SK-N-SH treated with all-trans-retinoic acid at 6 μM for 48 hours (cell line): ENCODE results near the gene ADRA2C.

Source experiments
- ATAC-seq: fragments of 200-7000 bp; cut with Tn5 transposase; 3 replicates; pipeline ENCODE4 v1.9.1; 2020; ENCODE audit warnings: mild to moderate bottlenecking, moderate library complexity
- ARNTL ChIP-seq: fragments of 450-650 bp; formaldehyde crosslinking; IDR thresholded peaks from 2 replicates; pipeline ENCODE4 v1.5.0; 2020; ENCODE audit warnings: low read depth, mild to moderate bottlenecking, moderate library complexity, borderline replicate concordance
- BACH2 ChIP-seq: fragments of 250-450 bp; sonication (Bioruptor Pico); IDR thresholded peaks from 2 replicates; pipeline ENCODE4 v1.9.0; 2021; ENCODE audit warnings: mild to moderate bottlenecking, borderline replicate concordance
- CSDC2 ChIP-seq: fragments of 250-450 bp; sonication (Bioruptor Pico); IDR thresholded peaks from 2 replicates; pipeline ENCODE4 v1.5.0; 2020; ENCODE audit warnings: mild to moderate bottlenecking, moderate library complexity
- ESRRG ChIP-seq: fragments of 250-450 bp; sonication (Bioruptor Pico); IDR thresholded peaks from 2 replicates; pipeline ENCODE4 v1.6.1; 2021; ENCODE audit warnings: mild to moderate bottlenecking
- GLIS3 ChIP-seq: fragments of 250-450 bp; sonication (Bioruptor Pico); IDR thresholded peaks from 2 replicates; pipeline ENCODE4 v1.5.0; 2020; ENCODE audit warnings: mild to moderate bottlenecking, moderate library complexity
- ISL1 ChIP-seq: fragments of 250-450 bp; sonication (Bioruptor Pico); IDR thresholded peaks from 2 replicates; pipeline ENCODE4 v2.1.2; 2022; ENCODE audit warnings: mild to moderate bottlenecking, moderate library complexity
- OSR1 ChIP-seq: fragments of 250-450 bp; sonication (Bioruptor Pico); IDR thresholded peaks from 2 replicates; pipeline ENCODE4 v1.8.0; 2022; ENCODE audit warnings: moderate library complexity, mild to moderate bottlenecking, inconsistent platforms
- POU6F1 ChIP-seq: fragments of 250-450 bp; sonication (Bioruptor Pico); IDR thresholded peaks from 2 replicates; pipeline ENCODE4 v1.8.0; 2021; ENCODE audit warnings: low read depth, mild to moderate bottlenecking, moderate library complexity, borderline replicate concordance
- PPARA ChIP-seq: fragments of 250-450 bp; sonication (Bioruptor Pico); IDR thresholded peaks from 2 replicates; pipeline ENCODE4 v1.5.0; 2020; ENCODE audit warnings: mild to moderate bottlenecking, borderline replicate concordance
- RARB ChIP-seq: fragments of 250-450 bp; sonication (Bioruptor Pico); IDR thresholded peaks from 2 replicates; pipeline ENCODE4 v1.8.0; 2021; ENCODE audit warnings: mild to moderate bottlenecking, moderate library complexity
- SNAI2 ChIP-seq: fragments of 250-450 bp; sonication (Bioruptor Pico); IDR thresholded peaks from 2 replicates; pipeline ENCODE4 v1.5.0; 2020; ENCODE audit warnings: mild to moderate bottlenecking, moderate library complexity
- TCF4 ChIP-seq: fragments of 250-450 bp; sonication (Bioruptor Pico); IDR thresholded peaks from 2 replicates; pipeline ENCODE4 v1.8.0; 2021; ENCODE audit warnings: mild to moderate bottlenecking, moderate library complexity, borderline replicate concordance
- TOX ChIP-seq: fragments of 250-450 bp; sonication (Bioruptor Pico); IDR thresholded peaks from 2 replicates; pipeline ENCODE4 v1.8.0; 2021; ENCODE audit warnings: mild to moderate bottlenecking, moderate library complexity, borderline replicate concordance
- TSHZ2 ChIP-seq: fragments of 250-450 bp; sonication (Bioruptor Pico); IDR thresholded peaks from 2 replicates; pipeline ENCODE4 v1.5.0; 2020; ENCODE audit warnings: mild to moderate bottlenecking, moderate library complexity
- ZC3H10 ChIP-seq: fragments of 250-450 bp; sonication (Bioruptor Pico); IDR thresholded peaks from 2 replicates; pipeline ENCODE4 v1.5.1; 2021; ENCODE audit warnings: mild to moderate bottlenecking, moderate library complexity
- ZFP30 ChIP-seq: fragments of 450-650 bp; formaldehyde crosslinking; IDR thresholded peaks from 2 replicates; pipeline ENCODE4 v1.5.0; 2022; ENCODE audit warnings: mild to moderate bottlenecking, moderate library complexity
- ZNF565 ChIP-seq: fragments of 450-650 bp; formaldehyde crosslinking; conservative IDR thresholded peaks from 2 replicates; pipeline ENCODE4 v1.5.0; 2020; ENCODE audit warnings: low read depth, mild to moderate bottlenecking, moderate library complexity
- ZNF70 ChIP-seq: fragments of 450-650 bp; formaldehyde crosslinking; IDR thresholded peaks from 2 replicates; pipeline ENCODE4 v1.5.0; 2020; ENCODE audit warnings: mild to moderate bottlenecking, moderate library complexity
- ZNF8 ChIP-seq: fragments of 450-650 bp; formaldehyde crosslinking; IDR thresholded peaks from 2 replicates; pipeline ENCODE4 v1.5.0; 2020; ENCODE audit warnings: mild to moderate bottlenecking, moderate library complexity
- TF ChIP-seq, protein P1 (sequence below): fragments of 250-450 bp; sonication (Bioruptor Pico); IDR thresholded peaks from 2 replicates; pipeline ENCODE4 v1.5.1; 2020; ENCODE audit warnings: low read depth, mild to moderate bottlenecking, moderate library complexity

Gene ADRA2C

GRCh38 chr4:3816256-3816825 is 50.2 kb downstream of the ADRA2C start:
- ATAC-seq = no peak

GRCh38 chr4:3816983-3817960 is 51.1 kb downstream of the ADRA2C start:
- no peak for ATAC-seq
- TF ChIP-seq RARB (CRISPR knock-in tag) (no peak), CSDC2 (CRISPR knock-in tag) (no peak), ARNTL (CRISPR knock-in tag) (no peak), OSR1 (CRISPR knock-in tag) (no peak), POU6F1 (CRISPR knock-in tag) (no peak), ZFP30 (CRISPR knock-in tag) (no peak), ZNF565 (CRISPR knock-in tag) (no peak), TCF4 (CRISPR knock-in tag) (no peak), BACH2 (CRISPR knock-in tag) (no peak), TOX (no peak), TSHZ2 (CRISPR knock-in tag) (no peak), PPARA (CRISPR knock-in tag) (no peak), ZNF70 (CRISPR knock-in tag) (no peak)
- TF ChIP-seq, protein P1, sequence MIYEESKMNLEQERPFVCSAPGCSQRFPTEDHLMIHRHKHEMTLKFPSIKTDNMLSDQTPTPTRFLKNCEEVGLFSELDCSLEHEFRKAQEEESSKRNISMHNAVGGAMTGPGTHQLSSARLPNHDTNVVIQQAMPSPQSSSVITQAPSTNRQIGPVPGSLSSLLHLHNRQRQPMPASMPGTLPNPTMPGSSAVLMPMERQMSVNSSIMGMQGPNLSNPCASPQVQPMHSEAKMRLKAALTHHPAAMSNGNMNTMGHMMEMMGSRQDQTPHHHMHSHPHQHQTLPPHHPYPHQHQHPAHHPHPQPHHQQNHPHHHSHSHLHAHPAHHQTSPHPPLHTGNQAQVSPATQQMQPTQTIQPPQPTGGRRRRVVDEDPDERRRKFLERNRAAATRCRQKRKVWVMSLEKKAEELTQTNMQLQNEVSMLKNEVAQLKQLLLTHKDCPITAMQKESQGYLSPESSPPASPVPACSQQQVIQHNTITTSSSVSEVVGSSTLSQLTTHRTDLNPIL (CRISPR knock-in tag) = no peak

More at GRCh38 chr4:3816256-3816825, 50.2 kb downstream of the ADRA2C start:
- TF ChIP-seq ISL1 (CRISPR knock-in tag) (no peak), GLIS3 (CRISPR knock-in tag) (no peak), TOX (no peak), ZNF8 (no peak), ZFP30 (CRISPR knock-in tag) (no peak), PPARA (CRISPR knock-in tag) (no peak), ARNTL (CRISPR knock-in tag) (no peak), ZC3H10 (CRISPR knock-in tag) (no peak), TSHZ2 (CRISPR knock-in tag) (no peak), ZNF565 (CRISPR knock-in tag) (no peak), ZNF70 (CRISPR knock-in tag) (no peak), RARB (CRISPR knock-in tag) (no peak), ESRRG (CRISPR knock-in tag) (no peak), OSR1 (CRISPR knock-in tag) (no peak), SNAI2 (CRISPR knock-in tag) (no peak)
